Spleen (tissue), 11 donors: ENCODE results near the gene ZC3H7A. TPM values are rescaled to one million over a fixed set of nuclear protein-coding genes. Genes with fewer than 3 reads are reported as not detected.
"Not testable (repeated sequence)": the region's sequence is repeated elsewhere in the genome, so short reads cannot be mapped to it uniquely, and the experiment has no call there.

ENCODE experiments used
- DNase-seq: peaks from one replicate; pipeline ENCODE4 v3.0.0-alpha.2; 2020
- H3K27ac ChIP-seq, 8 donors: fragments of 200-600 bp; sonication (generic) in 7 of 8; 1 replicate in 4 of 8; 2 replicates in 4 of 8; pipeline versions ENCODE4 v1.5.0 to v1.8.0; 2016 to 2021; ENCODE audit warnings: inconsistent platforms in 4 of 8, mild to moderate bottlenecking in 4 of 8, moderate library complexity in 1 of 8
- H3K27me3 ChIP-seq, 7 donors: fragments of 200-600 bp; sonication (generic) in 6 of 7; replicated peaks in 1 of 7; 1 replicate in 4 of 7; 2 replicates in 3 of 7; pipeline versions ENCODE4 v1.5.0 to v1.8.0; 2016 to 2021; ENCODE audit warnings: inconsistent platforms in 3 of 7, mild to moderate bottlenecking in 1 of 7
- H3K36me3 ChIP-seq, 6 donors: fragments of 200-600 bp; sonication (generic) in 5 of 6; 1 replicate in 4 of 6; 2 replicates in 2 of 6; pipeline versions ENCODE4 v1.5.0 to v1.8.0; 2016 to 2021; ENCODE audit warnings: inconsistent platforms in 2 of 6
- H3K4me1 ChIP-seq, 6 donors: fragments of 200-600 bp; sonication (generic) in 5 of 6; 1 replicate in 3 of 6; 2 replicates in 3 of 6; pipeline versions ENCODE4 v1.5.0 to v1.8.0; 2016 to 2021; ENCODE audit warnings: inconsistent platforms in 3 of 6
- H3K4me3 ChIP-seq, 8 donors: fragments of 200-600 bp; sonication (generic) in 7 of 8; 1 replicate in 4 of 8; 2 replicates in 4 of 8; pipeline versions ENCODE4 v1.5.0 to v1.8.0; 2016 to 2021; ENCODE audit warnings: inconsistent platforms in 4 of 8, mild to moderate bottlenecking in 4 of 8, moderate library complexity in 2 of 8
- H3K9me3 ChIP-seq, 8 donors: fragments of 200-600 bp; sonication (generic) in 7 of 8; 1 replicate in 4 of 8; 2 replicates in 4 of 8; pipeline versions ENCODE4 v1.5.0 to v1.8.0; 2016 to 2021; ENCODE audit warnings: inconsistent platforms in 4 of 8
- POLR2A ChIP-seq, 3 donors: fragments of 450-650 bp; IDR thresholded peaks; one replicate each; pipeline ENCODE4 v1.5.1; 2017; ENCODE audit warnings: antibody characterized with exemption in 3 of 3, mild to moderate bottlenecking in 1 of 3
- POLR2AphosphoS5 ChIP-seq, 3 donors: sonication (generic); formaldehyde crosslinking; IDR thresholded peaks; one replicate each; pipeline ENCODE4 v1.5.1; 2017; ENCODE audit warnings: antibody characterized with exemption in 3 of 3
- WGBS, 5 donors: extraction: QIAGEN DNeasy Blood & Tissue Kit in 3 of 5; methylation state at CpG; one replicate each; pipeline versions ENCODE4 v1.1.5 to v1.1.7; 2013 to 2018; 5-methylcytosine and 5-hydroxymethylcytosine counted together
- intact Hi-C: fragments of 100-400 bp; cut with DNase I; formaldehyde crosslinking; loops from one replicate; pipeline ENCODE4 v1.15.0; 2023; ENCODE audit warnings: low total_unique reads
- polyA plus RNA-seq, 3 donors: library from polyadenylated mRNA; stranded (reverse); fragments of 200-250 nt; gene quantifications; one replicate each; pipeline ENCODE4 v1.2.1, GENCODE V29; 2013
- total RNA-seq, 7 donors: library from RNA; depleted of rRNA in 3 of 7; stranded (reverse); fragments of >200 nt in 3 of 7; fragmentation: NEBNext Ultra II Directional in 4 of 7; extraction: Animal tissue kit (Norgen Biotek cat#: 25700) in 4 of 7; gene quantifications; one replicate each; pipeline versions ENCODE4 v1.1.0 to v1.2.1, GENCODE V29; 2016 to 2021
- TF ChIP-seq, protein P1 (sequence below), 11 experiments: fragments of 200-600 bp in 7 of 11; fragments of 450-650 bp in 4 of 11; sonication (generic) in 4 of 11; IDR thresholded peaks in 8 of 11; conservative IDR thresholded peaks in 3 of 11; 1 replicate in 7 of 11; 2 replicates in 4 of 11; pipeline versions ENCODE4 v1.4.0 to v1.8.0; 2016 to 2021; ENCODE audit warnings: antibody characterized with exemption in 11 of 11, inconsistent platforms in 4 of 11, mild to moderate bottlenecking in 1 of 11
- donor health status: healthy with polysubstance abuse.
- donor health status: DM: no; HTN: no; CAD: no; lungs with moderate emphysema.
- donor health status: DM: no; HTN: no; CAD: no.
- donor health status: Bipolar disorder and iron deficiency.
- donor health status: healthy.
- donor health status: DM: no; HTN: no; CAD: no.
- donor health status: DM: yes; HTN: yes; CAD: no.

ZC3H7A gene
- total and polyA plus RNA-seq, 10 donors, result 28.7 to 118 (median 80.9) TPM

DNA sequence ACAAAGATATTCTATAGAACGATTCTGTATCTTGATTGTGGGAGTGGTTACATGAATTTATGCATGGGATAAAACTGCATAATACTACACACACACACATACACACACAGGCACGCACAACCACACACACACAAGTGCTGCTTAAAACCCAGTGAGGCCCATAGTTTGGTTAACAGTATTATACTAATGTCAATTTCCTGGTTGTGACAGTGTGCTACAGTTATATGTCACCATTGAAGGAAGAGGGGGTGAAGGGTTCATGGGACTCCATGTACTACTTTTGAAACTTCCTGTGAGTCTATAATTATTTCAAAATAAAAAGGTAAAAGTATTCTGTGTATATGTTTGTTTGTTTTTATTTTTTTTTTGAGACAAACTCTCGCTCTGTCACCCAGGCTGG, 8.1 kb downstream of the ZC3H7A start:
- no peaks in the 10 kb centered on the region for H3K9me3 ChIP-seq
- TF ChIP-seq, protein P1, sequence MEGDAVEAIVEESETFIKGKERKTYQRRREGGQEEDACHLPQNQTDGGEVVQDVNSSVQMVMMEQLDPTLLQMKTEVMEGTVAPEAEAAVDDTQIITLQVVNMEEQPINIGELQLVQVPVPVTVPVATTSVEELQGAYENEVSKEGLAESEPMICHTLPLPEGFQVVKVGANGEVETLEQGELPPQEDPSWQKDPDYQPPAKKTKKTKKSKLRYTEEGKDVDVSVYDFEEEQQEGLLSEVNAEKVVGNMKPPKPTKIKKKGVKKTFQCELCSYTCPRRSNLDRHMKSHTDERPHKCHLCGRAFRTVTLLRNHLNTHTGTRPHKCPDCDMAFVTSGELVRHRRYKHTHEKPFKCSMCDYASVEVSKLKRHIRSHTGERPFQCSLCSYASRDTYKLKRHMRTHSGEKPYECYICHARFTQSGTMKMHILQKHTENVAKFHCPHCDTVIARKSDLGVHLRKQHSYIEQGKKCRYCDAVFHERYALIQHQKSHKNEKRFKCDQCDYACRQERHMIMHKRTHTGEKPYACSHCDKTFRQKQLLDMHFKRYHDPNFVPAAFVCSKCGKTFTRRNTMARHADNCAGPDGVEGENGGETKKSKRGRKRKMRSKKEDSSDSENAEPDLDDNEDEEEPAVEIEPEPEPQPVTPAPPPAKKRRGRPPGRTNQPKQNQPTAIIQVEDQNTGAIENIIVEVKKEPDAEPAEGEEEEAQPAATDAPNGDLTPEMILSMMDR (IDR thresholded peaks at IDR 0.05 in 8 of 11, conservative IDR thresholded peaks at IDR 0.05 in 3 of 11), result no peak
- TF ChIP-seq POLR2A (IDR thresholded peaks at IDR 0.05) (no peak), POLR2AphosphoS5 (IDR thresholded peaks at IDR 0.05) (peak in 1 of 3 donors; percentile 27)
- H3K4me1 ChIP-seq, result peaks cover 35 to 100% (median 91%) of the 10 kb centered on the region in 6 donors
- peak overlapping the region in 6 of 8 donors; percentile 9 to 99 (median 90) for H3K27ac ChIP-seq
- no peaks in the 10 kb centered on the region for H3K27me3 ChIP-seq
- peaks cover 0 to 23% (median 0%) of the 10 kb centered on the region in 6 donors for H3K36me3 ChIP-seq
- WGBS, 5 donors, result 48 to 76% (median 61%) methylated on average over 3 of the region's 3 CpGs
- H3K4me3 ChIP-seq, result no peak overlapping the region
- no peak for DNase-seq
- intact Hi-C loops, result no loop called here

DNA sequence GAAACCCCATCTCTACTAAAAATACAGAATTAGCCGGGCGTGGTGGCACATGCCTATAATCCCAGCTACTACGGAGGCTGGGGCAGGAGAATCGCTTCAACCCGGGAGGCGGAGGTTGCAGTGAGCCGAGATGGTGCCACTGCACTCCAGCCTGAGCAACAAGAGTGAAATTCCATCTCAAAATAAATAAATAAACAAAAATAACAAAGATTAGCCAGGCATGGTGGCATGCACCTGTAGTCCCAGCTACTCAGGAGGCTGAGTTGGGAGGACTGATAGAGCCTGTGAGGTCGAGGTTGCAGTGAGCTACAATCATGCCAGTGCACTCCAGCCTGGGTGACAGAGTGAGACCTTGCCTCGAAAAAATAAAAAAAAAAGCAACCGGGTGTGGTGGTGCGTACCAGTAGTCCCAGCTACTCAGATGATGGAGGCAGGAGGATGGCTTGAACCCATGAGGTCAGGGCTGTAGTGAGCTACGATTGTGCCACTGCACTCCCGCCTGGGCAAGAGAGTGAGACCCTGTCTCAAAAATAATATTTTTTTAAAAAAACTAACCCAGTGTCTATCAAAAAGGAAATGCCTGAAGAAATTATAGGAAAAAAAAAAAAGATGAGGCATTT, 12.0 kb downstream of the ZC3H7A start:
- Histone ChIP-seq H3K27ac (peak overlapping the region in 7 of 8 donors; percentile 85 to 99 (median 89)), H3K4me1 (peaks cover 44 to 100% (median 90%) of the 10 kb centered on the region in 6 donors), H3K36me3 (peaks cover 0 to 20% (median 0%) of the 10 kb centered on the region in 6 donors)
- DNase-seq, H3K4me3 ChIP-seq, intact Hi-C loops, H3K9me3 ChIP-seq, H3K27me3 ChIP-seq: not testable (repeated sequence)
- 73 to 85% (median 79%) methylated on average over 13 of the region's 13 CpGs for WGBS, 5 donors

DNA sequence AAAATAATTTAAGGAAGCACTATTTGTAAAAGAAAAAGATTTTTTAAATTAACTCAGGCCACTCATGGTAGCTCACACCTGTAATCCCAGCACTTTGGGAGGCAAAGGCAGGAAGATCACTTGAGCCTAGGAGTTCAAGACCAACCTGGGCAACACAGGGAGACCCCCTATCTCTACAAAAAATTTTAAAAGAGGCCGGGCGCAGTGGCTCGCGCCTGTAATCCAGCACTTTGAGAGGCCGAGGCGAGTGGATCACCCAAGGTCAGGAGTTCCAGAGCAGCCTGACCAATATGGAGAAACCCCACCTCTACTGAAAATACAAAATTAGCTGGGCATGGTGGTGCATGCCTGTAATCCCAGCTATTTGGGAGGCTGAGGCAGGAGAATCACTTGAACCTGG, 12.7 kb downstream of the ZC3H7A start:
- Histone ChIP-seq H3K4me1 (peaks cover 44 to 97% (median 86%) of the 10 kb centered on the region in 6 donors), H3K27ac (peak overlapping the region; percentile 55 to 99 (median 88)), H3K36me3 (peaks cover 0 to 21% (median 6%) of the 10 kb centered on the region in 6 donors)
- DNase-seq, H3K27me3 ChIP-seq, intact Hi-C loops, H3K4me3 ChIP-seq, H3K9me3 ChIP-seq: not testable (repeated sequence)
- 80 to 92% (median 89%) methylated on average over 6 of the region's 6 CpGs for WGBS, 5 donors

DNA sequence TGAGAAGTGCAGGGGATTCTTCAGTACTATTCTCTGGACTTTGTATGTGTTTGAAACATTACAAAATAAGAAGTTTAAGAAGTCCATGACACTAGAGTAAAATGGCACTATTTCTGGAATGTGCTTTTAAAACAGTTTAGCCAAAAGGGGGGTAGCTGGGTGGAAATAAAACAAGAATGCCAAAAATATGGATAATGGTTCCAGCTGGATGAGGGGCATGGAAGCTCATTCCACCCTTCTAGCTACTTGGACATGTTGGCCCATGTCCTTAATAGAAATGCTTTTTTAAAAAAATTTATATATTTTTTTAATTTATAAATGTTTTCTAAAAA, 13.1 kb downstream of the ZC3H7A start:
- Histone ChIP-seq H3K27me3 (no peaks in the 10 kb centered on the region), H3K36me3 (peaks cover 0 to 25% (median 8%) of the 10 kb centered on the region in 6 donors), H3K27ac (peak overlapping the region; percentile 55 to 99 (median 88)), H3K9me3 (no peaks in the 10 kb centered on the region), H3K4me3 (peak overlapping the region in 1 of 8 donors; percentile 49), H3K4me1 (peaks cover 44 to 93% (median 83%) of the 10 kb centered on the region in 6 donors)
- no peak for DNase-seq
- TF ChIP-seq, protein P1 (IDR thresholded peaks at IDR 0.05 in 8 of 11, conservative IDR thresholded peaks at IDR 0.05 in 3 of 11), result no peak
- TF ChIP-seq POLR2A (IDR thresholded peaks at IDR 0.05) (no peak), POLR2AphosphoS5 (IDR thresholded peaks at IDR 0.05) (no peak)
- intact Hi-C loops, result no loop called here

DNA sequence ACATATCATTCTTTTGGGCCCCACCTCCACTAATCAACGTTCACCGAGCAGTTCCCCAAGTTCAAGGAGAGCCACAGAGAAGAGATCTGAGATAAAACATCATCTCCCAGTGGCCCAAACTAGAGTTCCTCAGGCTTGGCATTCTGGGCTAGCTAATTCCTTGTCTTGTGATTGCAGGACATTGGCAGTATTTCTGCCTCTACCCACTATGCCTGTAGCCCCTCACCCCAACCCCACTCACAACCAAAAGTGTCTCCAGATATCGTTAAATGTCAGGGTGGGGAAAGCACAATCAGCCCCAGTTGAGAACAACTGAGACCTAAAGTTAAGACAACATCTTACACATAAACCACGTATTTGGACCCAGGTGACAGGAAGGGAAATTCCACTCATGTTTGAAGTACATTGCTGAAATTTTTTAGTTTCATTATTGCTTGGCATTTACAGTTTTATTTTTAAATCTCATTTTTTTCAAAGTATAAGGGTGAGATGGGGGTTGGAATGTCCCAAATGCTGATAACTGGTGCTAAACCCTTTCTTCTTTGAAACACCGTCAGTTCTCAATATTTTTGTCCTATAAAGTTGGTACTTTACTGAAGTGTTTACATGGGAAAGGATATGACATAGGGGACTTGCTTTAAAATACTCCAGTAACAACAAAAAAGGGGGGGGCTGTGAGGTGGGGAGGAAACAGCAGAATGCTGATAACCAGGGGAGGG, 13.6 kb downstream of the ZC3H7A start:
- TF ChIP-seq POLR2AphosphoS5 (IDR thresholded peaks at IDR 0.05) (peak in 1 of 3 donors; percentile 40), POLR2A (IDR thresholded peaks at IDR 0.05) (no peak)
- intact Hi-C loops, result no loop called here
- Histone ChIP-seq H3K9me3 (no peaks in the 10 kb centered on the region), H3K27ac (peak overlapping the region; percentile 55 to 99 (median 88)), H3K4me3 (peak overlapping the region in 3 of 8 donors; percentile 1 to 49 (median 23)), H3K4me1 (peaks cover 44 to 88% (median 77%) of the 10 kb centered on the region in 6 donors), H3K36me3 (peaks cover 0 to 30% (median 12%) of the 10 kb centered on the region in 6 donors), H3K27me3 (no peaks in the 10 kb centered on the region)
- 1 to 3% (median 2%) methylated on average over 5 of the region's 5 CpGs for WGBS, 5 donors
- no peak for DNase-seq
